ENCODE measurements around the gene GPS2.
A peak's percentile ranks its signal among the peaks of the same experiment; 100 is the strongest.
"Not testable (repeated sequence)": the region's sequence is repeated elsewhere in the genome, so short reads cannot be mapped to it uniquely, and the experiment has no call there.

Gene GPS2

DNA sequence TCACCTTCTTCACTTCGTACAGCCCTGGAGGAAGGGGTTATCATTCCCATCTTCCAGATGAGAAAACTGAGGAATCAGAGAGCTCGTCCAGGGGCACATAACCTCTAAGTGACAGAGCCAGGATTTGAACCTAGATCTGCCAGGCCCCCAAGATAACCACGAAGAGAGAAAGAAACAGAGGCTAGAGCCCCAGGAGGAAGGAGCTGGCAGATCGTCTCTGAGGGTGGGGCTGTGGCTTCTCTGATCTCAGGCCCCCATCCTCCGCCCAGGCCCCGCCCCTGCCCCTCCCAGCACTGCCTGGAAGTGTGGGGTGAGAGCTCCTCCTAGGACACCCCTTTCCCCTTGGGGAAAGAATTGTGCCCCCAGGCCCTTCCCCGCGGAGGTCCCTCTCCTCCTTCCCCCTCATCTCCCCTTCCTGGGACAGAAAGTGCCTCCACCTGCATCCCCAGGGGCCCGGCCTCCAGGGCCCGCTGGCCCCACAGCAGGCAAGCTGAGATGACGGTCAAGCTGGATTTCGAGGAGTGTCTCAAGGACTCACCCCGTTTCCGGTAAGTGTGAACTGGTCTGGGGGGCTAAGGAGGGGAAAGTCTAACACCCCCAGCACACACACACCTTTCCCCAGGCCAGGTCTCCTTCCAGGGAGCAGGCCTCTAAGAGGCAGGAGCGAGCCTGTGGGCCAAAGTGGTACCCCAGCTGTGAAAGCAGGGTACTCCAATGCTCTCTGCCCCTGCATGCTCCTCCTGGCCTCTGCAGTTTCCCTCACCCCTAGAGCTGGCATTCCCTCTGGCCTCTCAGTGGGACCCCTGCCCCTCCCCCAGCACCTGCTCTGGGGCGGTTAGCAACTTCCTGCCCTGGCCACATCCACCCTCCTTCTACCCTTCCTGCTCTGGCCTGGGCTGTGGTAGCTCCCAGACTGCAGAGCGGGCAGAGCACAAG, 21.3 kb upstream of the GPS2 start, which contains the start of gene ACAP1:
Gene ACAP1, plus strand, starts transcription at position 290 of the 936 bp plus-strand sequence. Its CDS starts 206 bp downstream, at position 496.
- peak; percentile 31 to 35 for DNase-seq

GRCh38 chr17:7335765-7336164, 20.6 kb upstream of the GPS2 start:
- DNase-seq = not testable (repeated sequence)

GRCh38 chr17:7334938-7335538, 19.9 kb upstream of the GPS2 start:
- no peak for DNase-seq

GRCh38 chr17:7332600-7333069, 17.5 kb upstream of the GPS2 start:
- DNase-seq = not testable (repeated sequence)

DNA sequence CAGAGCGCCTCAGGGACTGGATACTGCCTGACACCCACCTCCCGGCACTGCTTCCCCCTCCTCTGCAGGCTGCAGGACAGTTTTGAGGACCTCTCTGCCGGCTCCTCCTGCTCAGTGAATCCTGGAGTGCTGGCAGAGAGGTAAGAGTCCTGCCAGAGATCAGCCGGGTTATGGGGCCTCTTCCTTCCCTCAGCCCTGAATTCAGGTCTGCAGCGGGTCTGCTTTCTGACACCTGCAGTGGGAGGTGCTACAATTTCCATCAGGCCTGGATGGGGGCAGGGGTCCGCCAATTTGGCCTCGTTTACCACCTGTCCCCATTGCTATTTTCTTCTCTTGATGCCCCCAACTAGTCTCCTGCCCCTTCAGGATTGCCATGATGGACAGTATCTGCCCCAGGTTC, 17.0 kb upstream of the GPS2 start:
- no peak for DNase-seq

GRCh38 chr17:7330638-7331015, 15.5 kb upstream of the GPS2 start:
- DNase-seq = no peak

GRCh38 chr17:7329997-7330637, 15.0 kb upstream of the GPS2 start:
- peak in 1 of 2 experiments; percentile 25 for DNase-seq

- peak; percentile 71 to 73 for DNase-seq
Observed at GRCh38 chr17:7329374-7329996, 14.3 kb upstream of the GPS2 start.

DNA sequence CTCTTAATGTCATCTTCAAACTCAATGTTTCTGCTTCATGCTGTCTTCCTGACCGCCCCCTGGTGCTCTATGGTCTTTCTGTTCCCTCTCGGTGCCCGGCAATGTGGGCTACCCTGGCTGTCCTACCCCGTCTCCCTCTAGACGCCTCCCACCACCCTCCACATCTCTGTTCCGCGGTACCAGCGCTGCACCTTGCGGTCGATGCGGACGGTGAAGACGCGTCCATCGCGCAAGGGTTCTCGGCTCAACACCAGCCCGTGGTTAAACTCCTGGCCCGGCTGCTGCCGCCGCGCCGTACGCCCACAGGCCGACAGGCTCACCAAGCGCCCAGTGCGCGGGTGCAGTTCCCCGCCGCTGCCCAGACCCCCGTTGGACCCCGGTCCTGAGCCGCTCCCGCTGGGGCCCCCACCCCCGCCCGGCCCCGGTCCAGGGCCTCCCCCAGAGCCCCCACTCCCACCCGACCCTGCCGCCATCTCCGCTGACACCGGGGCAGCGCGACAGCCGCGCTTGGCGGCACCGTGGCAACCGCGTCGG, 13.7 kb upstream of the GPS2 start, which contains the start of gene NEURL4:
Gene NEURL4, minus strand, starts transcription at position 496 of the 534 bp plus-strand sequence. Its CDS starts 23 bp downstream, at position 473.
- DNase-seq = no peak

DNA sequence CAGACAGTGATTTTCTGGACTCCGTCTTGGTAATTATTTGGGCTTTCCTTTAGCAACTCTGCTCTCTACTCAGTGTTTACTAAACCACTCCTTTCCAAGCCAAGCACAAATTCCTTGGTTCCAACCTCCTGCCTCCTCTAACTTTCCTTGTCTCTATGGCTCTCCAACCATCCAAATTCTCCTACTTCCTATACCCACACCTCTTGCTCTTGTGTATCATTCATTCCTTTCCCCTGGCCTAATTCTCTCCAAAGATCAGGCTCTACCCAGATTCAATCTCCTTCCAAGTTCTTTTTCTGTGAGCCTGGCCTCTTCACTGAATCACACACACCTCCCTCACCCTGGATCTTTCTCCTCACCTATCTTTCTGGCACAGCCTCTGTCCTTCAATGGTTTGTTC, 12.8 kb upstream of the GPS2 start:
- no peak for DNase-seq

DNA sequence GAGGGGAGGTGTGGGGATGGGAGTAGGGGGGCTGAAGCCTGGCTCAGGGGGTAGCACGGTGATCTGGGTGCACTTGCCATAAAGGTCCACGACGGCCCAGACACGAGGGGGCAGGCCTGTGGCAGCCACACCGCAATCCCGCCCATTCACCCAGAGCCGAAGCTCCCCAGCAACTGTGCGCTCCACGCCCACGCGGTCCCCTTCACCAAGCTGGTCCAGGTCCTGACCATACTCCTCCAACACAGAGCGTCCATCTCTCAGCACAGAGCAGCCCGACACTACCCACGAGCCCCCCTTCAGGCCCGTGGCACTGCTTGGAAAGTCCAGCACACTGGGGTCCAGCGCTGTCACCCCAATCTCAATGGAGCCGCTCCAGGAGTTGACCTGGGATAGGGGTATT, 12.3 kb upstream of the GPS2 start:
- DNase-seq = no peak

DNA sequence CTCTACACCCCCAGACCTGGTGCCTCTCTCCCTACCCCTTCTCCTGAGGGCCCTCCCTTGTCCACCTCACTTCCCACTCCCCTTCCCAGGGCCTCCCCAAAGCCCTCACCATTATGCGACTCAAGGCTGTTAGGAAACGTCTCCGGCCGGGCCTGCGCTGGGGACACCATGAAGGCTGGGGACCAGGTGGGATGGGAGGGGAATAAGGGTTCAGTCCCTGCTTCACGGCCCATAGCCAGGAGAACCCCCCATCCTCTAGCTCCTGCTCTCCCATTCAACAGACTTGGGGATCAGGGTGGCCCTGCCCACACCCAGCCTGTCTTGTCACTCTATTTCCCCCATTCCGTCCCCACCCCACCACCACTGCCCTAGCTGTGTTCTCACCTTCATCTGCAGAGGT, 11.9 kb upstream of the GPS2 start:
- DNase-seq = no peak

GRCh38 chr17:7326186-7326585, 11.0 kb upstream of the GPS2 start:
- no peak for DNase-seq

GRCh38 chr17:7325031-7325528, 9.9 kb upstream of the GPS2 start:
- DNase-seq = no peak

DNA sequence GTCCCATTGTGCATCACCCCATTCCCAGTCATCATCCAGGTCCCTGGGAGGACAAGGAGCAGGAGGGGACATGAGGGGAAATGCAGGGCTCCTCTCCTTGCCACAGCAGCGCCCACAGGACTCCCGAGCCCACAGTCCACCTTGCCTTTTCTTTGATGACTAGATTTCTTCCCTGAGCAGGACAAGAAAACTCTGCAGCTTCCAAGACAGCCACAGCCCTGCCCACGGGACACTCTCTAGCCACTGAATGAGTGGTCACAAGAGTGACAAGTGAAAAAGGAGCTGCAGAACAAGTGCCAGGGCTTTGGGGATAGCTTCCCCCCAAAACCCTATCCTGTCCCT, 9.2 kb upstream of the GPS2 start:
- no peak for DNase-seq

DNA sequence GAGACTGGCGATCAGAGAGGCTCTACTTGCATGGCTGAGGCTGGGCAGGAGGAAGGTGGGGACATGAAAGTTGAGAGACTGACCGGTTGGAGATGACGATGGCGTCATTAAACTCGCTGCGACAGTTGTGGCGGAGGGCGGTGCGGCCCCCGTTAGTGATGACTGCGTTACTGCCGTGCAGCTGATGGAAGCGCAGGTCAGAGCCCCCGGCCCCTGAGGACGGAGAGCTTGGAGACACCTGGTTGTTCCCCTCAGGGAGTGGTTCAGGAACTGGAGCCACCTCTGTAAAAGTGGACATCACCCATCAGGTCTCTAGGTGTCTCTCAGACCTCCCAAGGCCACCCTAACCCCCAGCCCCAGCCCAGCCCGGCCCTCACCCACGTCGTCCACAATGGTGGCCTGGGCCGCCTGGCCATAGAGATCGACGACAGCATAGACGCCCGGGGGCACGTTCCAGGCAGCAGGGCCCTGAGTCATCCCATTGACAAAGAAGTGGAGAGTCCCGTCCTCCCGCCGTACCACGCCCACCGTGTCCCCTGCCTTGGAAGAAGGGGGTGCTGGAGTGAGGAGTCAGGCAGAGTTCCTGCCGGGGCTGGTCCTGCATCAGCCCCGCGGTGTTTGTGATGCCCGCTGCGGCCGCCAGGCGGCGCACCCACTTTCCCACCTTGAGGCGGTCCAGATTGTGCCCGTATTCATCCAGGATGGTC, 8.7 kb upstream of the GPS2 start:
- DNase-seq = no peak

- DNase-seq = no peak
Observed at GRCh38 chr17:7322520-7323194, 7.5 kb upstream of the GPS2 start.

DNA sequence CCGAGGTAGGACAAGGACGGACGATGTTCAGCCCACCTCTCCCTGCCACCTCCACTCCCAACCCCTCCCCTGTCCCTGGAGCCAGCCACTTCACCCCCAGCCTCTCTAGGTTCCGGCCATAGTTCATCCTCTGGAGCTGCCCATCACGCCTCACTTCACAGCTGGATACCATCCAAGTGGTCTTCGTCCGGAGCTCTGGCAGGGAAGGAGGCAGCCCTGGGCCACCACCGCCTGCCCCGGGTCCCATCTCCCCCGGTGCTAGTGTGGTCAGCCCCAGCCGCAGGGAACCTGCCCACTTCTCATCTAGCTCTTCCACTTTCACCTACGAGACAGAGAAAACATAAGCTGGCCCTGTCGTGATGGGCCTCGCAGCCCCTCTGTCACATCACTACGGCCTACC, 6.3 kb upstream of the GPS2 start:
- no peak for DNase-seq

DNA sequence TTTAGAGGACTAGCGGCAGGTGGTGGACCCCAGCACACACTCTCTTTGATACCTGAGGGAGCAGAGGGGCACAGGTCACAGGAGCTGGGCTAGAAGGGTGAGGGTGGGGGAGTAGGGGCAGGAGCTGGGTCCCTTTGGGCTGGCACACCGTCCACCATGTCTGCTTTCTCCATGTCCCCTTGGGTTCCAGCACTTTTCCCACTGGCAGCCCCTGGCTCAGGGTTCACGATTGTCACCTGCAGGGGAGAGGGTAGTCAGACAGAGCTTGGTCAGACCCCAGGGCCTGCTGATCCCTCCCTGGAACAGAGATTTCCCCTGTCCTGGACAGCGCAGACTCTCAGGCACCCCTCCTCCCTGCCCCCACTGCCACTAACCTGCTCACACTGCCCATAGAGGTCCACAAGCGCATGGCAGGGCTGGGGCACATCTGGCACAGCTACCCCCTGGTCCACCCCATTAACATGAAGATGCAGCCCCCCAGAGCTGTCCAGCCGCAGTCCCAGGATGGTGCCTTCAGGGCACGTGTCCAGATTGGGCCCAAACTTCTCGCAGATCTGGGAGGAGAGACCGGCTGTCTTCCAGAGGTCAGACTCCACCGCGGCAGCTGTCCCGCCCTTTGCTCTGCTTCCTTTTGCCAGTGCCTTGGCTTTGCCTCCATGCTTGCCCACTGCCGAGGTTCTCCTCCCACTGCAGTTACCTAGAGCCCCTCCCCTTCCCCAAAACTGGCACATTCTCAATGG, 3.1 kb upstream of the GPS2 start:
- no peak for DNase-seq

GRCh38 chr17:7317161-7317803, 2.1 kb upstream of the GPS2 start:
- no peak for DNase-seq

Measured in AML-193 (cell line).